Activated CD8-positive, alpha-beta memory T cell treated with anti-CD3 and anti-CD28 coated beads, Interleukin-2, amount 50 U/mL, for 24 hours (primary cell): ENCODE results near the gene PAF1.
A peak's percentile ranks its signal among the peaks of the same experiment; 100 is the strongest.
"Not testable (repeated sequence)": the region's sequence is repeated elsewhere in the genome, so short reads cannot be mapped to it uniquely, and the experiment has no call there.

ENCODE experiments used
- DNase-seq: peaks from one replicate; pipeline ENCODE4 v3.0.0-alpha.2; 2020; ENCODE audit errors: extremely low read depth

Gene PAF1

DNA sequence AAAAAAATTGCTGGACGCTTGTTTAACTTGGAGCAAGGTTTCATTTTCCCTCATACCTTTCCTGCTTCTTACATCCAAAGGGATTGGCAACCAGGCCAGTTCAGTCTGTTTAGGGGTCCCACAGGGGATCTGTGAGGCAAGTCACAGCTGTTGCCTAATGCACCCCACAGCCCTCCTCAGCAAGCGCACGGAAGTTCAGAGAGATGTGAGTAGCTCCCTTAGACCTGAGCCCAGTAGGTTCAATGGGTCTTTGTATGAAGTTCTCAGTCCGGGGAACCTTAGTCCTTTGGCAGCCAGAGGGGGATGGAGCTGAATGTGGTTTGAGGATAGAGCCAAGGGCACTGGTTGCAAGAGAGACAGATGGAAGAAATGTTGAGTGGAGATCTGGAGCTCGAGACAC lies 35.7 kb downstream of the PAF1 start:
- no peak for DNase-seq

GRCh38 chr19:39352381-39353255 lies 38.3 kb downstream of the PAF1 start:
- no peak for DNase-seq

DNA sequence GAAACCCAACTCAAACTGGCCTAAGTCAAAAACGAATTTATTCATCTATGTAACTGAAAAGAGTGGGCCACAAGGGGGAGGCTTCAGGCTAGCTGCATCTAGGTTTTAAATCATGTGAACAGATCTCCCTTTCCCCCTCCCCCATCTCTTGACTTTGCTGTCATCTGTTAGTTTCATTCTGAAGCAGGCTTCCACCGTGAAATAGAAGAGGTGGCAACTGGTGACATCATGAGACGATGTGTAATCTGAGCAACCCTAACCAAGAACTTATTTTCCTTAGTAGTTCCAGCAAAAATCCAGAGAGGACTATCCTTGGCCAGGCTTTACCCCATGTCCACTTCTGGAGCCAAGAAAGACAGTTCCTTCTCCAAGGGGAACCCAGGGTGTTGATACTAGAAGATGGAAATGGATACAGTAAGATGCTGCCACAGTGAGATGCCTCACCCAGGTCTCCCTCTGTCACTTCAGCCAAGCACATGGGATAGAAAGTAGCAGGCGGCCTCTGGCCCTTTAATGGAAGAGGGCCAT lies 39.3 kb downstream of the PAF1 start:
- DNase-seq: no peak

DNA sequence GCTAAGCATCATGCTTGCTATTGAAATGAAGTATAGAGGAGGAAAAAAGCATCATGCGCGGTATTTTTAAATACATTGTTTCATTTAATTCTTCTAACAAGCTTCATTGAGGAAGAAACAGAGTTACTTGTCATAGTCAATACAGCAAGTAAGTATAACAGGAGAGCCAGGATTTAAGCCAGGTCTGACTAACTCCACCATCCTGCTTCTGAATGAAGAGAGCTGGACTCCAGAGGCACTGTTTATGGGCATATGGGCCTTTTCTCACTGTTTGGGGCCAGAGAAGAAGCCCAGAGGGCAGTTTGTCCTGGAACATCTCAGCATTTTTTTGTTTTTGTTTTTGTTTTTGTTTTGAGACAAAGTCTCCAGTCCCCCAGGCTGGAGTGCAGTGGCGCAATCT lies 40.8 kb downstream of the PAF1 start:
- DNase-seq: no peak

GRCh38 chr19:39349326-39349725 lies 41.6 kb downstream of the PAF1 start:
- no peak for DNase-seq

- no peak for DNase-seq
Observed at GRCh38 chr19:39347332-39348164, 43.4 kb downstream of the PAF1 start.

- DNase-seq: no peak
Observed at GRCh38 chr19:39345956-39346355, 45.0 kb downstream of the PAF1 start.

DNA sequence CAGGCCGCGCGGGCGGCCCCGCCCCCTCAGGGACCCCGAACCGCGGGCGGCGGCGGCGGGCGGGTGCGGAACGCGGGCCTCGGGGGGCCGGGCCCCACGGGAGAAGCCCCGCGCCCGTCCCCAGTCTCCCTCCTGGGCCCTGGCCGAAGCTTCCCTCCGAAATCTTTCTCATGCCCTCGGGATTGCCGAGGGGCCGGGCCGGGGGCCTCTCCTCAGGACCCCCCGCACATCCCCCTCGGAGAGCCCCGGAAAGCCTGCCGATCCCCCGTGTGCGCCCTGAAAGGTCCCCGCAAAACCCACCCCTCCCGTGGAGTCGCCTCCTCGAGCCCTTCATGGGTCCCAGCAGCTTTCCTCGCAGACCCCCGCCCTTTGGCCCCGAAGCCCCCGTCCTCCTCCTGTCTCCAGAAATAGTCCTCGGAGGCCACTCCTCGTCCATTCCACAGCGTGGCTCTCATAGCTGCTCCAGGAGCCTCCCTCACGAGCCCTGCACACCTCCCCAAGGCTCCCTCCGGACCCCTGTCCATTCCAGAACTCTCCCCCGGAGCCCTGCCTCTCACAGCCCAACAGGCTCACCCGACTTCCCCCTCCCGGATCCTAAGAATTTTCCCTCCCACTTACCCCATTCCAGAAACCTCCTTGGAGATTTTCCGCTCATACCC lies 48.1 kb downstream of the PAF1 start:
- DNase-seq: no peak

- peak; percentile 95 for DNase-seq
Observed at GRCh38 chr19:39341719-39342604, 48.9 kb downstream of the PAF1 start, which contains the start of gene SAMD4B. Gene SAMD4B (plus strand): TSS chr19:39342421. CDS start chr19:39356894, 14,473 bp downstream.

DNA sequence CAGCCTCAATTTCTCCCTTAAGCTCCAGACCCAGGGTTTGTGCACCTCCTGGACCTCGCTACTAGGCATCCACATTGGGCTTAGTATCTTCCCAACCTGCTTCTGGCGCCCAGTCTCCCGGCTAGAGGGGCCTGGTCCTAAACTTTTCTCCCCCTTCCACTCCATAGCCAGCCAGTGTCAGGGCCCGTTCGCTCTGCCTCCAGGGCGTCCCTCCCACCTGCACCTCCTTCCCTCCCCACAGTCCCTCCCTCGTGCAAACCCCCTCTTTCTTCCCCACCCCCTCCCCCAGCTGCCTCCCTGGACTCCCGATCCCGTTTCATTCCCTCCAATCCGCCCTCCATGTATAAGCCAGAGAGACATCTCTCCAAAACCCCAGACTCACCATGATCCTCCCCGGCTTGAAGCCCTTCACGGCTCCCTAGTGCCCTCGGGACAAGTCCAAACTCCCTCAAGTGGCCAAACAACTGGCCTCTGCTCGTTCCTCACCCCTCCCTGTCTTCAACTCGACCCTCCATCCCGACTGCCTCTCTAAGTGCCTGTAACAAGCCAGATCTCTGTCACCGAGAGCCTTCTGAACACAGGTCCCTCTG lies 49.7 kb downstream of the PAF1 start:
- DNase-seq: no peak

DNA sequence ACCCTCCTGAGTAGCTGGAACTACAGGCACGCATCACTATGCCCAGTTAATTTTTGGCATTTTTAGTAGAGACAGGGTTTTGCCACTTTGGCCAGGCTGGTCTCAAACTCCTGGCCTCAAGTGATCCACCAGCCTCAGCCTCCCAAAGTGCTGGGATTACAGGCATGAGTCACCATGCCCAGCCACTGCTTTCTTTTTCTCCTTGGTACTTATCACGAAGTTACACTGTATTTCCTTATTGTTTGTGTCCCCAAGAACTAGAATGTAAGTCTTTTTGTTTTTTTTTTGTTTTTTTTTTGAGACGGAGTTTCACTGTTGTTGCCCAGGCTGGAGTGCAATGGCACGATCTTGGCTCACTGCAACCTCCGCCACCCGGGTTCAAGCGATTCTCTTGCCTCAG lies 50.8 kb downstream of the PAF1 start:
- not testable (repeated sequence) for DNase-seq

DNA sequence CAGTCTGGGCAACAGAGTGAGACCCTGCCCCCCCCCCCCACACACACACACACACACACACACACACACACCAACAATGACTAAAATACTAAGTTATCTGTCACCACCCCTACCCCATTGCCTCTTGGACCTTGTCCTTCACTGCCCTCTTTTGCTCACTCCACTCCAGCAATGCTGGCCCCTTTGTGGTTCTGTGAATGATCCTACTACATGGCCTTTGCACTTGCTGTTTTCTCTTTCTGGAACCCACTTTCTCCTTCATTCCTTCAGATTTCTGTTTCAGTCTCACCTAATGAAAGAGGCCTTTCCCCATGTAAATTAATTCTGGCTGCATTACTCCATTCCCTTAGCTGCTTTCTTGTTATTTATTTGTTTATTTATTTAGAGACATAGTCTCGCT lies 51.2 kb downstream of the PAF1 start:
- no peak for DNase-seq

- DNase-seq: no peak
Observed at GRCh38 chr19:39336483-39336882, 54.4 kb downstream of the PAF1 start.
